HG02610 (cell line): ENCODE data around the gene ITGA1.
A peak's percentile ranks its signal among the peaks of the same experiment; 100 is the strongest.

Experiments used
- ATAC-seq: cut with Tn5 transposase; IDR thresholded peaks from one replicate; pipeline ENCODE4 v1.9.1; 2021; ENCODE audit warnings: mild to moderate bottlenecking, moderate library complexity; ENCODE audit not compliant: unreplicated experiment

The ITGA1 gene

DNA sequence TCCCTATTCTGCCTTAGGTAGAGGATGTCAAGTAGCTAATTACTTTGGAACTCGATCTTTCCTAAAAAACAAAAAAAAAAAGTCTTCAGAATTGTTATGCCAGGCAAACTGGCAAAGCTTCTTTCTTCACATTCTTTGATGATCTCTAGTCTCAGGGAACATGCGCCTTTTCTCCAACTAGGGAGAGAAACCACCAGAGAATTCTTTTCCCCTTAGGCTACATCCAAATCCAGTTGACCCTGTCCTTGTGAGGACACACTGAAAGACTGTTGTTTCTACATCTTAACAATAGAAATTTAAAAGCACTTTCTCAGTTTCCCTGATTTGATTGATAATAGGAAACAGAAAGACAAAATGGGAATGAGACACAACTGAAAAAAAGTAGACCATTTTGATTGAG is 106.7 kb downstream of the ITGA1 start:
- no peak for ATAC-seq

DNA sequence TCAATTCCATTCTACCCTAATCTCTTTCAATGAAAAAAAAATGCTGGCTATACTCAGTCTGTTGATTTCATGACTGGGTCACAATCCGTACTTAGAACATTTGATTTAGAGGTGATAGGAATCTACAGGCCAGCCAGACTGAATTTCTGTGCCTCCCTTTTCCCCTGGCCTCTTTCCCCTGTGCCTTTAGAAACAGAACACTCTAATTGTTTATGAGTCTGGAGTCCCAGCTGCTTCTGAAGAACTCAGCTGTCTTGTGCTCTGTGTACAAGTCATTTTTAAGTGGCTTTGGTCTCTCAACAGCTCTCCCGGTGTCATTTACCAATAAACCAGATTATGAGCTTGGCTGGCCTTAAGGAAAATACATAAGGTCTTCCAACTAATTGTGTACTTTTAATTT is 107.4 kb downstream of the ITGA1 start:
- ATAC-seq = no peak

DNA sequence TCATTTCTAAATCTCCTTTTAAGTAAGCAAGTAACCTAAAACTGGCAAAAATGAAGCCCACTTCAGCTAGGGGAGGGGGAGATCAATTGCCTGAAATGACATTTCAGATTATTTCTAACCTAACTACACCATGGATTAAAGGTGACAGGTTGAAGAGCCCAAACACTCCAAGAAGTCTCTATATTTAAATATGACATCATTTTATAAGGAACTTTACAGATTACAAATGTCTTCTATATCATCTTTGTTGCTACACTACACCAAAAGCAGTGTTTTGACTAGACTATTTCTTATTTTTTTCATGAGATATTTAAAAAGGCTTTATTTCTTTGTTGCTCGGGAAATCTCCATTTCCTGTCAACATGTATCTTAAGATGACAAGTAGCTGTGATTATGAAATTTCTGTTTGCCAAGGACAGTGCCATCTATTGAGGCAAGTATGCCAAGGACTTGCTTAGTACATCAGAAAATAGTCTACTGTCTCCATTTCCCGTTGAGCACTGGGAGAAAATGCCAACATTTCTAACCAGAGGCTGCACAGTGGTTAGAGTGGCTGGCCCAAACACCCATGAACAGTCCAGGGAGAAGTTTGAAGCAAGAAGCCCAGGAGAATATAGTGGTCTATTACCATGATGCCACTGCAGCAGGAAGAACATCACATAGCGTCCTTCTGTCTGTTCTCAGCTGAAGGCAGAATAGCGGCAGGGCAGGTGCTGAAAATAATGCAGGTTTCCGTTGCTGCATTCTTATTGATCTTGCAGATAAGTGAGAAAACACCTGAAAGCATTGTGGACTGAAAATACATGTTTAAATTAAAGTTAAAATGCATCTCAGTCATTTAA is 108.1 kb downstream of the ITGA1 start:
- no peak for ATAC-seq

DNA sequence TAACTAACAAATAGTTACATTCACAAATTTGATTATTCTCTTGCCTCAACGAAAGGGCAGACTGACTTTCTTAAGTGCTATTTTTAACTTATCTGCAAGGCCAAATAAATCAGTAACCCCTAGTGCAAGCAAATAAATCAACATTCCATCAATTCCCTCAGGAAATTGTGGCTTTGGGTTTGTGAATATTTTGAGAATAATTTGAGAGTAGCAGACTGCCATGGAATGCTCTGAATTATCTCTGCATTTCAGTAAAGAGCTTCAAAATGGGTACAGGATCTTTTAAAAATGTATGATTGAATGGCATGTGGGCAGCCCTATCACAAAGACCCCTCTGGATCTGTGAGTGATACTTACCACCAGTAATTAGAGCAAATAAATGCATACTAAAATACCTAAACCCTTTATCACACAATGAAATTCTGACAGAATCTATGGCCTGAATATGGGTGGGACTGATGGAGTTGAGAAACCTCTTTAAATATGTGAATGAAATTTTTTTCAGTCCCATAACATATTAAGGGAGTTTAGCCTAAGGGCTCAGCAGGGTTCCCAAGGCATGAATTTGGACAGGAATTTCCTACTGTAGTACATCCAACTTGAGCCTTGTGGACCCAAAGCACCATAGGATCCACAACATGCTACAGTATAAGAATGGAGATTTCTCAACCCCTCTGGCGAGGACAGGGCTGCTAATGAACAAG is 109.0 kb downstream of the ITGA1 start:
- ATAC-seq = no peak

DNA sequence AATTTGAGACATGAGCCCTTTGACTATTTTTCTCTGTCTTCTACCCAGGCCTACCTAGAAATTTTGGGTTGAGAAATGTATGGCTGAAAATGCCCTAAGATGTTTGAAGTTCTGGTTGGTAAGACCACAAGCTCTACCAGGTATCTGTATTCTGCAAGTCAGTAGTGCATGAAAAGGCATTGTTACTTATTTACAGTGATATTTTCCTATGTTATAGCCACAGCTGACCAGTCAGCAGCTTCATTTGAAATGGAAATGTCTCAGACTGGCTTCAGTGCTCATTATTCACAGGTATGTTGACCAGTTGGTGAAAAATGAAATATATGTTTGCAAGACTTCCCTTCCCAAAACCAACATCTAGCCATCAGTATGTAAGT is 109.5 kb downstream of the ITGA1 start:
- no peak for ATAC-seq

DNA sequence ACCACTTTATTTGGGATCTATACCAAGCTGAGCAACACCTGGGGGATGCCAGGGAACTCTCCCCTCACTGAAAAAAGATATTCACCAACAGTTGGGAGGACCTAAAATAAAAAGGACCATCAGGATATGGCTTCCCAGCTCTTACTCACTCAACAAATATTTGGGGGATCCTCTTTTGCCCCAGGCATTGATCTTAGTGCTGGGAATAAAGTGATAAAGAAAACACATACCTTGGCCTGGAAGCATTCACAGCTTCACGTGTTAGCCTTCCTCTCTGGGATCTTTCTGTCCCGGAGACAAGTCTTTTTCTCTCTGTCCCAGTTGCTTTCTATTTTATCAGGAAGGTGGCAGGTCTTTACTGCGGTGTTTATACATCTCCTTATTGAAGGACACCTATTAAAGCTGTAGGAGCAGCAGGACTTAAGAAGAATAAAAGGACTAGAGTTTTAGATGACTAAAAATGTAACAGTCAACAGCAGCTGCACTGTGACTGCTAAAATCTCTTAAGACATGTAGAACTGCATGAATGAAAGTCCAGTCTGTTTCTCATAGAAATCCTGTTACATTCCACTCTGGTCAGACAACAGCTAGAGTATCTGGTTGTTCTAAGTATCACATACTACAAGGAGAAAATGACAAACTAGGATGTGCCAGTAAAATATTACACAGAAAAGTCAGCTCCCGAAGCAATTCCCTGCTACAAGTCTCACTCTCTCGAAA is 111.4 kb downstream of the ITGA1 start:
- no peak for ATAC-seq

DNA sequence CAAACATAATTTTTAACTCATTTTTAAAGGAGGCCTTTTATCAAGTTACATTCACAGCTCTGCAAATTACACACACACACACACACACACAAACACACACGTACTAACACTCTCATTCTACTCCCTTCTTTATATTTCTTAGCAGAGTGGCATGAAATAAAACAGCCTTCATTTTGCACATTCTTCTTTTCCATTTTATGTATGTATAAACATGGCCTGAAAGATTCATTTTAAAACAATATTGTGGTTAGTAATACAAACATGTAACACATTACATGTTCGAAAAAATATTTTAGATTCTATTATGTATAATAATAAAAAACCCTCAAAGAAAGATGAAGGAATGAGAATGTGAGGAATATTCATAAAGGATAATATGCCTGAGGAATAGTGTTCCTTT is 115.4 kb downstream of the ITGA1 start:
- no peak for ATAC-seq

DNA sequence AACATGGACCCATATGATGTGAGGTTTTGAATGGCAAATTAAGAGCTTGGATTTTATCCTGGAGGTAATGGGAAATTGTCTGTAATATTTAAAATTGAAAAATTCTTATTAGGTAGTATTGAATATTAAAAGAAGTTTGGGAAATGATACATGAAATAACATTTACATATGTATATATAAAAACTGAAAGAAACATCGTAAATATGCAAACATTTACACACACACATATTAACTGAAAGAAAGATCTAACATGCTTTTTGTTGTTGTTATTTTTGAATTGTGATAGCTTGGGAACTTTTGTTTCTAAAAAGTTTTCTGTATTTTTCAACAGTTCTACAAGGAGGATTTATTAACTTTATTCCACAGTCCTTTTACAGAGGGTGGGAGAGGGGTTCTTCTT is 118.6 kb downstream of the ITGA1 start:
- ATAC-seq = no peak

DNA sequence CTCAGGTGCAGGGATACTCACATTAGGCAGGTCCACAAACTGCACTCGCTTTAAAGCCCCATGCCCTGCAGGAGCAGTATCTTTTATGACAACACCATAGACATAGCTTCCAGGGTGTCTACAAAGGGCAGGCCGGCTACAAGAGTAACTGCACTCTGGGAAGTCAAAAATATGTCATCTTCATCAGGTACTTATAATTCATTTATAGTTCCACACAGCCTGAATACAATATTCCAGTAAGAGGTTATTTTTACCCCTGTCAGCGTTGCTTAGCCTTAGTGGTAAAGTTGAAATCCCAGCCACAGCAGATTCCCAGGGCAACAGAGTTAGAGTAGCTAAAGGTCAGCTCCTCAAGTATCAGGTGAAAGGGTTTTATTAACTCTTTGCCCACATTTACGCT is 119.1 kb downstream of the ITGA1 start:
- no peak for ATAC-seq

DNA sequence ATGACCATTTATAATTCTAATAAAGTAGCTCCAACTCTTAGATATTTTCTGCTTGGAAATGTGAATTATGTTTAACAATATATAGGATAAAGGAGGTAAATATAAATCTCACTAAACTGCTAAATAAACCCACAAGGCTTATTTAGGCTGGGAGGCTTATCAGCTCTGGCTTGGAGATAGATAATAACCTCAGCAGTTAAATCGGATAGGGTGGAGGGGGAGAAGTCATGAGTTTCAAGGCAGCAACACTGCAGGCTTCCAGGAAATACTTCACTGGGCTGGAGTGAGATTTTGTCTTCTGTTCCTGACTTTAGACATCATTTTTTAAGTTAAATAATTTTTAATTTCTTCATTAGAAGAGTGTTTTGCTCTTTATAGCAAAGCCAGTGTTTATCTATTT is 121.5 kb downstream of the ITGA1 start:
- ATAC-seq = no peak

DNA sequence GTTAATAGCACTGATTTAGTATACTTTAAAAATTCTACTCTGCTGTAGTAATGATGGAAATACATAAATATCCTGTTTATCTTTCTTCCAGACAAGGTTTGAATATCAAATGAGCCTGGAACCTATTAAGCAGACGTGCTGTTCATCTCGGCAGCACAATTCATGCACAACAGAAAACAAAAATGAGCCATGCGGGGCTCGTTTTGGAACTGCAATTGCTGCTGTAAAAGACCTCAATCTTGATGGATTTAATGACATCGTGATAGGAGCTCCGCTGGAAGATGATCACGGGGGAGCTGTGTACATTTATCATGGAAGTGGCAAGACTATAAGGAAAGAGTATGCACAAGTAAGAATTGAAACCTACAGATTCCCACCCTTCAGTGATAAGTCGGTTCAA is 122.4 kb downstream of the ITGA1 start:
- ATAC-seq = no peak

DNA sequence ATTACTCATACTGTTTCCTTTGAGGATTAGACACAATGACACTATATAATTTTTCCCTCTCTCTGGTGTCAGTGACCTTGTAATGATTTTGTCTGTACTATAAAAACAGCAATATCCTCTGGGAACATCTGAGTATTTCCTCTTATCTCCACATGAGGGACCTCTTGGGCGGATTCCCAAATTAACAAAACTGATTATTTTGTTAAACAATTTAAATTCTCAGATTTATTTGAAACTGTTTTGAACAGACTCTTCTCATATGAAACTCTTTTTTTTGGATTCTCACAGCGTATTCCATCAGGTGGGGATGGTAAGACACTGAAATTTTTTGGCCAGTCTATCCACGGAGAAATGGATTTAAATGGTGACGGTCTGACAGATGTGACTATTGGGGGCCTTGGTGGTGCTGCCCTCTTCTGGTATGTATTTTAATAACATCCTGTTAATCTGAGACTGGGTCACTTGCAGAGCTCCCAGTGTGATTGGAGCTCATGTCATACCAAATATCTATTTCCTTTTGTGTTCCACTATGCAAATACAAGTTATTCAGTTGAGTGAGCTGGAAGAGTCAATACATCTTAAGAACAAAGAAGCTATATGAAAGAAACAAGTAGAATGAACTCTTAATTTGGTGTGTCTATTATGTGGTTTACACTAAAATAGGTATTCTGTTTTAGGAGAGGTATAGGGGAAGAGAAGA is 127.6 kb downstream of the ITGA1 start:
- ATAC-seq = peak; percentile 97

DNA sequence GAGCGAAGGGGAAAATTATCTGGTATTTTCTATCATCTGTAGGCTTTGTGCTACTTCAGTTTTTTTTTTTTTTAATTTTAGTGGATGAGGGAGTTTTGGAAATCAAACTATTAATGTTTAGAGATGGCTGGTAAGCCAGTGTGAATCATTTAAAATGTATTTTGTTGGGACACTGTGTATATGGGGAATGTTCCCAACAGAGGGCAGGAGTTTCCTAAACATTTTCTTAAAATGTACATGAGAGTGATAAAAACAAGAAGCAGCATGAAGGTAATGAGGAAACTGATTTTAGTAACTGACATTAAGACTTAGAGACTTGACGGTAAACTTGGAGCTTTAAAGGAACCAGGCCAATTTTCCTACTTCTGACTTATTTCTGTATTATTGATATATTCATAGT is 133.2 kb downstream of the ITGA1 start:
- no peak for ATAC-seq

DNA sequence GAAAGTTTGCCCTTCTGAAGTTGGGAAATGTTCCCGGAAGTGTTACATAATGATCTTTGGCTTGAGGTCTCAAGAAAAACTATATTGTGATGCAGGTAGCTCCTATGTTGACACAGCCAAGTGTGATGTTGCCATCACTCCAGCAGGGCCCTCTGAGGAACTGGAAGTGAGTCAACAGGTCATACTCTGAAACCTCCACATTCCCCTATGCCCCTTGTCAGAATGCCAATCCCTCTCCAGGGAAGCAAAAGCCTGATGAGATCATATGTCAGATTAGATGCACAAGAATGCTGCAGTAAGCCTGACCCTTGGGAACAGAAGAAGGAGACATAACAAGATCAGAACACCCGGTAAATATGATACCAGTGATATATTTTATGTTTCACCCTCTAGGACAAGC is 134.7 kb downstream of the ITGA1 start:
- no peak for ATAC-seq

DNA sequence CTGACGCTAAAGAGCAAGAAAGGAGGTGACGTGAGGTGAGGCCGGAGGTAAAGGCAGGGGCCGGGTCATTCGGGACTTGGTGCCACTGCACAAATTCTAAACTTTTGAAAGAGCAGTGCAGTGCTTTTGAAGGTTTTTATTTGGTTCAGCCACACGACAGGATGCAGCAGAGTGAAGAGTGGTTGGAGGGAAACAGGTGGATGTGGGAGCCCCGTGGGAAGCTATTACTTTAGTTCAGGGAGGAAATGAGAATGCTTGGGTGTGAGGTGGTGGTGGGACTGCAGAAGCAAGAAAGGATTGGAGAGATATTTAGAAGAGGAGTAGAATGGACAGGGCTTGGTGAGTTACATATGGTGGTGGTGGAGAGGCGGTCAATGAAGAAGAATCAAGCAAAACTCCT is 136.7 kb downstream of the ITGA1 start:
- ATAC-seq = no peak

DNA sequence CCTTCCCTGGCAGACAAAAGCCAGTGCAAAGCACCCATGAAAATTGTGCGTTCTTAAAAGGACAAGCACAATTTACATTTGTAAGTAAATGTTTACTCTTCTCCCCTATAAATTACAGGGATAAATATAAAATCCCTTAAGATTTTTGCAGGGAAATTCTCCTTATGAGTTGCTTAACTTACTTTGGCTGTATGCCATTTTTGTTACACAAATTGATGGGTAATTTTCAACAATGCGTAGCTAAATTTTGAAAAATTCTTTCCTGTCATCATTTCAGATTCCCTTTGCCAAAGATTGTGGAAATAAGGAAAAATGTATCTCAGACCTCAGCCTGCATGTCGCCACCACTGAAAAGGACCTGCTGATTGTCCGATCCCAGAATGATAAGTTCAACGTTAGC is 137.3 kb downstream of the ITGA1 start:
- ATAC-seq = no peak

DNA sequence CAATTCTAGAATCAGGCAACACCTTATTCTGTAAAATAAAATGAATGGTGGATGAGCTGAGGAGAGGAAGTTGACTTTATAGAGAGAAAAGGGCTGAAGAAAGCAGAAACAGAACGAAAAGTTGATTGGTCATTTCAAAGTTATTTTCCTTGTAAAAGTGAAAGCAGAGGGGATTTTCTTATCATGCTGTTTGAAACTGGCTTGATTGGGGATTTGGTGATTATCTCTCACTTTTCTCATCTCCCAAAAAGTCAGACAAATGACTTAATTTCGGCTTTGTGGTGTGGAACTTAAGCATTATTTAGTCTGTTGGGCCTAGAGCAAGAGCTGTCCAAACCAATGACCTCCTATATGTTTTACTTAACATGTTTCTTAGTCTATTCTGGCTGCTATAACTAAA is 141.0 kb downstream of the ITGA1 start:
- ATAC-seq = peak; percentile 75

DNA sequence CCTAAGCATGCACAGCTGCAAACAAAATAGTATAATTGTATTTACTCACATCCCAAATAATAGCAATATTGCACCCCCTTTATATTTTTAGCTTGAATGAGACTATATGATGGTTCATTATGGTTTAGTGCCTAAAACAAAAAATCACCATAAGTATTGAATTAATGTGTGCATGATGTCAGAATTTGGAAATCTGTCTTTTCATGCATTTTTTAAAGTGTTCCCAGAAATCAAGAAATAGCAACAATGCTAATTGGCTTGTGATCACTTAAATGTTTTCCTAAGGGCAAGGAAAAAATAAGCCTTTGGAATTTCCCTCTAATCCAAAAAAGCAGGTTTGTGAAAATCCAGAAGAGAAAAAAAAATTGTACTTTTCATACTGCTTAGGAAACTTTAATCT is 150.5 kb downstream of the ITGA1 start:
- ATAC-seq = no peak

DNA sequence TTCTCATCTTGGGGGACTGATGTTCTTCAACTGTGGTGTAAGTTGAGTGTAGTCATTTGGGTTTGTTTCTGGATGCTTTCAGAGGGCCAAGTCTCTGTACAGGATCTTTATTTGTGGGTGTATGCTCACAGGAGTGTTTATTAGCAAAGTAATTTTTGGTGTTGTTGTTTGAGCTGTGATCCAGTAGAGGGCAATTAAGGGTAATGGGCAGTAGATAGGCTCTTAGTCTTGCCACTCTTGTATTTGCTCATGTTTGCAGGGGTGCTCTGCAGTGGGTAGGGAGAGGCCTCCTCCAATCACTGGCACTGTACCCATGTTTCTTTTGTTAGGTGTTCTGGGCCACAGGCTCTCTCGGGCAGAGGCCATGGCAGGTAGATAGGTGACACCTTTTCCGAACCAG is 155.6 kb downstream of the ITGA1 start:
- no peak for ATAC-seq

DNA sequence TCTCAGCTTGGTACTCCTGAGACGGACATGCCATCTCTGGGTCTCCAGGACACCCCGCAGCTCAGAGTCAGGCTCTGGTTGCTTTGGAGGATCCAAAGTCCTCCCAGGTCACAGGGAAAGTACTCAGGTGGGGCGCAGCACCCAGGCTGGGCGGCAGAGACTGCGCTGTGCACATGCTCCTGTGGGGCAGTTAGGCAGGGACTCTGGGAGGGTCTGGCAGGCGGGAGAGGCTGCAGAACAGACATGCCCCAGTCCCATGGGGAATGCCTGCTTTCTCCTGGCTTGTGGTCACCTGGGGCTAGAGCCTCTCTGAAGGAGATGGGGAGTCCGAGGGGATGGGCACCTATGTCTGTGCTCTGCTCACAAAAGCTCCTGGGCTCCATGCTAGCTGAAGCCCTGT is 156.1 kb downstream of the ITGA1 start:
- ATAC-seq = no peak

DNA sequence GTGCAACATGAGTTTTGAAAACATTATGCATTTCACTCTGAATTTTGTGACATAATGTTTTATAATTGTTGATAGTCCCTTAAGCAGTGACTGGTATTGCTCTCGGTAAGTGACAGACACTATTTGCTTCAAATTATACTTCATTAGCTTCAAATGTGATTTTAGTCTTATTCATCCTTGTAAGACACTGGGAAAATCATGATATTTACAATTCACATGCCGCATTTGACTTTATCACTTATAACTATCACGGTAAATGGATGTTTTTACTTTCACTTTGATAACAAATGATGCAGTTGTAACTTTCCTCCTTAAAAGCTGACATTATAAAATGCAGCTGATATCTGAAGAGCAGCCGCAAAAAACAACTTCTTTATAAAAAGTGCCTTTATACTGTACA is 157.3 kb downstream of the ITGA1 start:
- ATAC-seq = no peak
